Prostate gland (tissue), 2 donors: ENCODE measurements around the gene SCLY. TPM values are rescaled to one million over a fixed set of nuclear protein-coding genes. Genes with fewer than 3 reads are reported as not detected.
A peak's percentile ranks its signal among the peaks of the same experiment; 100 is the strongest.

Source experiments
- DNase-seq: peaks from one replicate; pipeline ENCODE4 v3.0.0-alpha.2; 2019; ENCODE audit warnings: low spot score
- H3K27ac ChIP-seq, 2 donors: fragments of 200-600 bp; sonication (generic); 2 replicates each; pipeline ENCODE4 v1.5.1; 2017 to 2019
- H3K27me3 ChIP-seq: fragments of 200-600 bp; sonication (generic); replicated peaks from 2 replicates; pipeline ENCODE4 v1.5.1; 2019; ENCODE audit not compliant: insufficient read depth
- H3K36me3 ChIP-seq, 2 donors: fragments of 200-600 bp; sonication (generic); 1 replicate in 1 of 2; 2 replicates in 1 of 2; pipeline versions ENCODE4 v1.5.1 to v1.8.1; 2017 to 2019
- H3K4me1 ChIP-seq: fragments of 200-600 bp; sonication (generic); replicated peaks from 2 replicates; pipeline ENCODE4 v1.5.1; 2019
- H3K4me3 ChIP-seq, 2 donors: fragments of 200-600 bp; sonication (generic); 2 replicates each; pipeline ENCODE4 v1.5.1; 2017 to 2019
- H3K9me3 ChIP-seq: fragments of 200-600 bp; sonication (generic); 2 replicates; pipeline ENCODE4 v1.5.1; 2017
- CTCF ChIP-seq, 4 experiments: fragments of 200-600 bp in 2 of 4; fragments of 450-650 bp in 2 of 4; sonication (generic) in 2 of 4; IDR thresholded peaks; 1 replicate in 3 of 4; 2 replicates in 1 of 4; pipeline ENCODE4 v1.5.1; 2016 to 2019; ENCODE audit warnings: antibody characterized with exemption in 4 of 4, mild to moderate bottlenecking in 2 of 4, moderate library complexity in 2 of 4
- POLR2A ChIP-seq: fragments of 450-650 bp; IDR thresholded peaks from one replicate; pipeline ENCODE4 v1.6.1; 2016; ENCODE audit warnings: antibody characterized with exemption, mild to moderate bottlenecking
- POLR2AphosphoS5 ChIP-seq: sonication (generic); formaldehyde crosslinking; IDR thresholded peaks from one replicate; pipeline ENCODE4 v1.6.1; 2017; ENCODE audit warnings: antibody characterized with exemption
- WGBS: methylation state at CpG from one replicate; pipeline ENCODE4 v1.1.5; 2018; 5-methylcytosine and 5-hydroxymethylcytosine counted together
- intact Hi-C: fragments of 100-400 bp; cut with DNase I; formaldehyde crosslinking; loops from one replicate; pipeline ENCODE4 v1.14.2; 2022
- total RNA-seq, 2 donors: library from RNA; depleted of rRNA; stranded (reverse); fragments of >200 nt; gene quantifications; one replicate each; pipeline ENCODE4 v1.1.0, GENCODE V29; 2016

Gene SCLY
- total RNA-seq, 2 donors from 2014 or later = 11.5 to 16.1 TPM

GRCh38 chr2:238039151-238039550 lies 21.6 kb upstream of the SCLY start:
- Histone ChIP-seq H3K27ac (no peak overlapping the region), H3K36me3 (no peaks in the 10 kb centered on the region), H3K9me3 (no peaks in the 10 kb centered on the region), H3K4me3 (no peak overlapping the region), H3K27me3 (no peaks in the 10 kb centered on the region), H3K4me1 (no peaks in the 10 kb centered on the region)
- intact Hi-C loops = no loop called here
- WGBS = 95% methylated on average over 6 of the region's 6 CpGs
- TF ChIP-seq CTCF (IDR thresholded peaks at IDR 0.05) (no peak), POLR2A (no peak), POLR2AphosphoS5 (no peak)
- DNase-seq = no peak

- Histone ChIP-seq H3K9me3 (no peaks in the 10 kb centered on the region), H3K27ac (no peak overlapping the region), H3K27me3 (no peaks in the 10 kb centered on the region), H3K36me3 (no peaks in the 10 kb centered on the region), H3K4me1 (no peaks in the 10 kb centered on the region), H3K4me3 (no peak overlapping the region)
- WGBS = 96% methylated on average over 9 of the region's 11 CpGs
- DNase-seq = no peak
- intact Hi-C loops = no loop called here
- TF ChIP-seq CTCF (IDR thresholded peaks at IDR 0.05) = no peak
- no peak for TF ChIP-seq POLR2A
- TF ChIP-seq POLR2AphosphoS5 = no peak
These were observed 20.8 kb upstream of the SCLY start for GRCh38 chr2:238039985-238040384.

GRCh38 chr2:238040918-238041317 lies 19.9 kb upstream of the SCLY start:
- intact Hi-C loops = no loop called here
- H3K27ac ChIP-seq = no peak overlapping the region
- WGBS = 86% methylated on average over 9 of the region's 9 CpGs
- H3K36me3 ChIP-seq = no peaks in the 10 kb centered on the region
- H3K27me3 ChIP-seq = no peaks in the 10 kb centered on the region
- no peak for DNase-seq
- no peak for TF ChIP-seq POLR2A
- no peak for TF ChIP-seq POLR2AphosphoS5
- TF ChIP-seq CTCF (IDR thresholded peaks at IDR 0.05) = no peak
- no peaks in the 10 kb centered on the region for H3K9me3 ChIP-seq
- no peaks in the 10 kb centered on the region for H3K4me1 ChIP-seq
- H3K4me3 ChIP-seq = no peak overlapping the region

- no peaks in the 10 kb centered on the region for H3K36me3 ChIP-seq
- no peaks in the 10 kb centered on the region for H3K27me3 ChIP-seq
- intact Hi-C loops = no loop called here
- H3K27ac ChIP-seq = no peak overlapping the region
- H3K4me3 ChIP-seq = no peak overlapping the region
- 93% methylated on average over 5 of the region's 5 CpGs for WGBS
- H3K9me3 ChIP-seq = no peaks in the 10 kb centered on the region
- H3K4me1 ChIP-seq = no peaks in the 10 kb centered on the region
- no peak for TF ChIP-seq CTCF (IDR thresholded peaks at IDR 0.05)
- TF ChIP-seq POLR2AphosphoS5 = no peak
- TF ChIP-seq POLR2A = no peak
- no peak for DNase-seq
These were observed 18.7 kb upstream of the SCLY start for GRCh38 chr2:238042090-238042489.

GRCh38 chr2:238042849-238043584 lies 17.8 kb upstream of the SCLY start:
- WGBS = 68% methylated on average over 6 of the region's 6 CpGs
- TF ChIP-seq POLR2AphosphoS5 = no peak
- no peak for TF ChIP-seq POLR2A
- no peak for TF ChIP-seq CTCF (IDR thresholded peaks at IDR 0.05)
- DNase-seq = peak; percentile 21

More at GRCh38 chr2:238042849-238043584, 17.8 kb upstream of the SCLY start:
- Histone ChIP-seq H3K27ac (peak overlapping the region in 1 of 2 donors; percentile 21), H3K9me3 (no peaks in the 10 kb centered on the region), H3K36me3 (no peaks in the 10 kb centered on the region), H3K4me1 (no peaks in the 10 kb centered on the region), H3K4me3 (no peak overlapping the region), H3K27me3 (no peaks in the 10 kb centered on the region)
- intact Hi-C loops = no loop called here
